Neural progenitor cell (in vitro differentiated cells): ENCODE results near the gene CAST. TPM values are rescaled to one million over a fixed set of nuclear protein-coding genes. Genes with fewer than 3 reads are reported as not detected.

ENCODE experiments used
- DNase-seq: peaks from one replicate; pipeline ENCODE4 v3.0.0-alpha.2; 2016; ENCODE audit warnings: low spot score
- H2AFZ ChIP-seq: fragments of 200-600 bp; sonication (generic); replicated peaks from 2 replicates; pipeline ENCODE4 v1.6.1; 2016; ENCODE audit warnings: antibody characterized with exemption
- H3F3A ChIP-seq: fragments of 200-600 bp; sonication (generic); 2 replicates; pipeline ENCODE4 v1.6.1; 2016; ENCODE audit warnings: antibody characterized with exemption, low read depth
- H3K27ac ChIP-seq: fragments of 200-600 bp; sonication (generic); 2 replicates; pipeline ENCODE4 v1.5.1; 2016; ENCODE audit warnings: mild to moderate bottlenecking
- H3K27me3 ChIP-seq: fragments of 200-600 bp; sonication (generic); 2 replicates; pipeline ENCODE4 v1.6.1; 2016; ENCODE audit warnings: mild to moderate bottlenecking, moderate library complexity
- H3K36me3 ChIP-seq: fragments of 200-600 bp; sonication (generic); 2 replicates; pipeline ENCODE4 v1.5.1; 2016
- H3K4me1 ChIP-seq: fragments of 200-600 bp; sonication (generic); 2 replicates; pipeline ENCODE4 v1.6.1; 2016; ENCODE audit warnings: mixed run types
- H3K4me2 ChIP-seq: fragments of 200-600 bp; sonication (generic); 2 replicates; pipeline ENCODE4 v1.6.1; 2016
- H3K4me3 ChIP-seq: fragments of 200-600 bp; sonication (generic); 2 replicates; pipeline ENCODE4 v1.5.1; 2016
- H3K79me2 ChIP-seq: fragments of 200-600 bp; sonication (generic); 2 replicates; pipeline ENCODE4 v1.6.1; 2016; ENCODE audit warnings: low read depth
- H3K9ac ChIP-seq: fragments of 200-600 bp; sonication (generic); 2 replicates; pipeline ENCODE4 v1.6.1; 2016
- H3K9me3 ChIP-seq: fragments of 200-600 bp; sonication (generic); 2 replicates; pipeline ENCODE4 v1.5.1; 2016; ENCODE audit warnings: low read depth
- H4K20me1 ChIP-seq: fragments of 200-600 bp; sonication (generic); 2 replicates; pipeline ENCODE4 v1.6.1; 2016; ENCODE audit warnings: low read depth
- H3K27ac Mint-ChIP-seq: 3 replicates; pipeline ENCODE4 v1.8.0; 2021; ENCODE audit warnings: mixed read lengths
- H3K27me3 Mint-ChIP-seq: 2 replicates; pipeline ENCODE4 v1.8.0; 2022; ENCODE audit warnings: low read depth, mild to moderate bottlenecking, inconsistent platforms, moderate library complexity, mixed read lengths; ENCODE audit not compliant: insufficient read depth
- H3K36me3 Mint-ChIP-seq: 3 replicates; pipeline ENCODE4 v1.8.0; 2021; ENCODE audit warnings: mixed read lengths
- H3K4me1 Mint-ChIP-seq: 3 replicates; pipeline ENCODE4 v1.8.0; 2021; ENCODE audit warnings: mixed read lengths
- H3K4me3 Mint-ChIP-seq: 3 replicates; pipeline ENCODE4 v1.8.0; 2021; ENCODE audit warnings: mild to moderate bottlenecking, moderate library complexity, mixed read lengths
- H3K9me3 Mint-ChIP-seq: 3 replicates; pipeline ENCODE4 v1.8.0; 2020; ENCODE audit warnings: mixed read lengths
- CTCF ChIP-seq: fragments of 200-600 bp; sonication (generic); IDR thresholded peaks from 2 replicates; pipeline ENCODE4 v1.5.1; 2017; ENCODE audit warnings: antibody characterized with exemption, mild to moderate bottlenecking
- EZH2 ChIP-seq: fragments of 200-600 bp; sonication (generic); IDR thresholded peaks from 2 replicates; pipeline ENCODE4 v1.6.1; 2017; ENCODE audit warnings: antibody characterized with exemption, mild to moderate bottlenecking, moderate library complexity
- EZH2phosphoT487 ChIP-seq: fragments of 200-600 bp; sonication (generic); IDR thresholded peaks from 2 replicates; pipeline ENCODE4 v1.6.1; 2017; ENCODE audit warnings: antibody characterized with exemption
- total RNA-seq: library from RNA; depleted of rRNA; stranded (reverse); fragments of >200 nt; gene quantifications from 2 replicates; pipeline ENCODE4 v1.2.3, GENCODE V29; 2015; ENCODE audit warnings: low replicate concordance

The CAST gene
- total RNA-seq, 1 donor from 2014 or later: 64.6 TPM

- Mint-ChIP-seq H3K4me1 (peaks cover 25% of the 10 kb centered on the region), H3K36me3 (no peaks in the 10 kb centered on the region), H3K4me3 (no peak overlapping the region), H3K27ac (no peak overlapping the region), H3K9me3 (no peaks in the 10 kb centered on the region), H3K27me3 (peaks cover 10% of the 10 kb centered on the region)
- Histone ChIP-seq H3K27ac (no peak overlapping the region), H2AFZ (no peak overlapping the region), H4K20me1 (peaks cover 26% of the 10 kb centered on the region), H3F3A (peaks cover 24% of the 10 kb centered on the region), H3K79me2 (peaks cover 17% of the 10 kb centered on the region), H3K9me3 (no peaks in the 10 kb centered on the region), H3K36me3 (no peaks in the 10 kb centered on the region), H3K4me2 (no peak overlapping the region), H3K9ac (no peak overlapping the region), H3K4me1 (peaks cover 8% of the 10 kb centered on the region), H3K4me3 (no peak overlapping the region), H3K27me3 (peaks cover 32% of the 10 kb centered on the region)
- DNase-seq: no peak
- no peak for TF ChIP-seq CTCF
Measured at GRCh38 chr5:96664669-96665068, 2.5 kb downstream of the CAST start.

GRCh38 chr5:96668725-96669124, 6.5 kb downstream of the CAST start:
- no peaks in the 10 kb centered on the region for H3K9me3 Mint-ChIP-seq
- H3K79me2 ChIP-seq: peaks cover 14% of the 10 kb centered on the region
- no peak overlapping the region for H3K4me2 ChIP-seq
- no peak overlapping the region for H3K4me3 Mint-ChIP-seq
- TF ChIP-seq EZH2phosphoT487 (no peak), CTCF (no peak), EZH2 (no peak)
- no peak overlapping the region for H3K4me3 ChIP-seq
- H3K4me1 ChIP-seq: no peaks in the 10 kb centered on the region
- no peak overlapping the region for H3K27ac ChIP-seq
- no peak overlapping the region for H3K9ac ChIP-seq
- no peak overlapping the region for H2AFZ ChIP-seq
- H3K27ac Mint-ChIP-seq: no peak overlapping the region
- no peaks in the 10 kb centered on the region for H3K9me3 ChIP-seq
- no peaks in the 10 kb centered on the region for H3K36me3 Mint-ChIP-seq
- peaks cover 14% of the 10 kb centered on the region for H3K27me3 ChIP-seq
- H3K36me3 ChIP-seq: no peaks in the 10 kb centered on the region
- peaks cover 4% of the 10 kb centered on the region for H3K27me3 Mint-ChIP-seq
- peaks cover 3% of the 10 kb centered on the region for H3F3A ChIP-seq
- no peak for DNase-seq
- H4K20me1 ChIP-seq: peaks cover 18% of the 10 kb centered on the region
- peaks cover 13% of the 10 kb centered on the region for H3K4me1 Mint-ChIP-seq

GRCh38 chr5:96669909-96670308, 7.7 kb downstream of the CAST start:
- H3K27ac Mint-ChIP-seq: no peak overlapping the region
- Histone ChIP-seq H3K27ac (no peak overlapping the region), H3K79me2 (peaks cover 2% of the 10 kb centered on the region), H3K27me3 (peaks cover 2% of the 10 kb centered on the region), H4K20me1 (peaks cover 13% of the 10 kb centered on the region), H3K9me3 (no peaks in the 10 kb centered on the region), H3K9ac (no peak overlapping the region), H3K36me3 (no peaks in the 10 kb centered on the region), H3K4me2 (no peak overlapping the region), H3K4me3 (no peak overlapping the region), H3F3A (no peaks in the 10 kb centered on the region), H2AFZ (no peak overlapping the region), H3K4me1 (no peaks in the 10 kb centered on the region)
- no peaks in the 10 kb centered on the region for H3K36me3 Mint-ChIP-seq
- no peaks in the 10 kb centered on the region for H3K9me3 Mint-ChIP-seq
- TF ChIP-seq EZH2phosphoT487 (no peak), EZH2 (no peak), CTCF (no peak)
- no peak overlapping the region for H3K4me3 Mint-ChIP-seq
- H3K4me1 Mint-ChIP-seq: peaks cover 13% of the 10 kb centered on the region
- DNase-seq: no peak
- peaks cover 4% of the 10 kb centered on the region for H3K27me3 Mint-ChIP-seq

GRCh38 chr5:96671441-96671840, 9.3 kb downstream of the CAST start:
- no peak overlapping the region for H3K9ac ChIP-seq
- H3K9me3 ChIP-seq: no peaks in the 10 kb centered on the region
- Mint-ChIP-seq H3K4me3 (no peak overlapping the region), H3K4me1 (peaks cover 10% of the 10 kb centered on the region), H3K27me3 (peaks cover 4% of the 10 kb centered on the region), H3K9me3 (no peaks in the 10 kb centered on the region), H3K27ac (no peak overlapping the region), H3K36me3 (no peaks in the 10 kb centered on the region)
- H2AFZ ChIP-seq: no peak overlapping the region
- H3K79me2 ChIP-seq: no peaks in the 10 kb centered on the region
- no peaks in the 10 kb centered on the region for H3K27me3 ChIP-seq
- no peak for TF ChIP-seq CTCF
- no peak for TF ChIP-seq EZH2phosphoT487
- TF ChIP-seq EZH2: no peak
- no peaks in the 10 kb centered on the region for H3K4me1 ChIP-seq
- H3K27ac ChIP-seq: no peak overlapping the region
- H4K20me1 ChIP-seq: peaks cover 4% of the 10 kb centered on the region
- DNase-seq: no peak
- no peaks in the 10 kb centered on the region for H3F3A ChIP-seq
- H3K4me3 ChIP-seq: no peak overlapping the region
- H3K36me3 ChIP-seq: no peaks in the 10 kb centered on the region
- H3K4me2 ChIP-seq: no peak overlapping the region
